IPS-18a (cell line): ENCODE data around the gene CDC25A.

Experiments
- H3K27ac ChIP-seq: one replicate; pipeline ENCODE4 v1.5.1; 2013; ENCODE audit warnings: low read length
- H3K27me3 ChIP-seq: one replicate; pipeline ENCODE4 v1.6.1; 2013; ENCODE audit warnings: mild to moderate bottlenecking, low read length; ENCODE audit not compliant: control insufficient read depth, insufficient read depth
- H3K36me3 ChIP-seq: one replicate; pipeline ENCODE4 v1.6.1; 2013; ENCODE audit warnings: low read depth, low read length; ENCODE audit not compliant: control insufficient read depth
- H3K4me1 ChIP-seq: one replicate; pipeline ENCODE4 v1.6.1; 2013; ENCODE audit warnings: low read depth, low read length; ENCODE audit not compliant: control insufficient read depth
- H3K4me3 ChIP-seq: one replicate; pipeline ENCODE4 v1.5.1; 2013; ENCODE audit warnings: low read length
- H3K9ac ChIP-seq: one replicate; pipeline ENCODE4 v1.6.1; 2013; ENCODE audit warnings: mild to moderate bottlenecking, low read length, moderate library complexity
- H3K9me3 ChIP-seq: one replicate; pipeline ENCODE4 v1.6.1; 2013; ENCODE audit warnings: low read depth, low read length; ENCODE audit not compliant: control insufficient read depth

CDC25A gene

DNA sequence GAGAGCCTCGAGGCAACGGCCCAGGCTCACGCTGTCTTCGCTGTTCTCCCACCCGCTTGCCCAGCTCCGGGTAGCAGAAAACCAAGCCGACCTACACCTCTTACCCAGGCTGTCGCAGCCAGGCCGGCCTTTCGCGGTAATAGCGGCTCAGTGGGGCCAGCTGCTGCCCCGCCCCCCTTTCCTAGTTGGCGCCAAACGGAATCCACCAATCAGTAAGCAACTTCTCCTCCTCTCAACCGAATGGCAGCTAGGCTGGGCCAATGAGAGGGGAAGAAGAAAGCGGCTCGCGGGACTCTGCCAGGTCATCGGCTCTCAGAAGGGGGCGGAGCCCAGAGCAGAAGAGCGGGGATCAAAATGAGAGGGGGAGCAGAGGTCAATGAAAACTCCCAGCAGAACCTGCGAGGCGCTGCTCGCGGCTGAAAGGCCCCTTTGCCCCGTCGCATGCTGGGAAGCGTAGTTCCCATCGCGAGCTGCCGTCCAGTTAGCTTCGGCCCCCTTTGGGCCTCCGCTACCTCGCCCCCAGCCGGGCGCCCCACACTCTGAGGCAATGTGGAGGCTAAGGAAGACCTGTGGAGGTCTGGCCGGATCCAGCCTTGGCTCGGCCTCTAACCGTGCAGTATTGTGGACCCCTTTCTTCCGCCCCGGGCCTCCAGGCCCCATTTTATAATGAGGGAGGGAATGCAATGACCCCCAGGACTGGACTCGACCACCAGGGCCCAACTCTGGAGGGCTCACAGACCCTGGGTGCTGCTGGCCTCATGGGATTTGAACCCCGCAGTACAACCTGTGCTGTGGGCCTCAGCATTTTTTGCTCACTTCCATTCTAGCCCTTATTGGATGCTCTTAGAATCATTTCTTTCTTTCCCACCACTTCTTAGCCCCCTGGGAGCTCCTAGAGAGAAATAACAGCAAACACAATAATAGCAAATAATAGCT lies at the start of gene CDC25A:
Gene CDC25A, minus strand, starts transcription at position 152 of the 936 bp plus-strand sequence. CDS start 470 bp downstream, outside the sequence.
- H3K9me3 ChIP-seq, result no peaks in the 10 kb centered on the region
- peak within 1 kb of the TSS; percentile 95 for H3K9ac ChIP-seq
- H3K36me3 ChIP-seq, result peaks cover 27% of the 10 kb centered on the region
- H3K27me3 ChIP-seq, result no peaks in the 10 kb centered on the region
- H3K4me3 ChIP-seq, result peak within 1 kb of the TSS; percentile 94
- peaks cover 15% of the 10 kb centered on the region for H3K4me1 ChIP-seq
- peak within 1 kb of the TSS; percentile 73 for H3K27ac ChIP-seq

DNA sequence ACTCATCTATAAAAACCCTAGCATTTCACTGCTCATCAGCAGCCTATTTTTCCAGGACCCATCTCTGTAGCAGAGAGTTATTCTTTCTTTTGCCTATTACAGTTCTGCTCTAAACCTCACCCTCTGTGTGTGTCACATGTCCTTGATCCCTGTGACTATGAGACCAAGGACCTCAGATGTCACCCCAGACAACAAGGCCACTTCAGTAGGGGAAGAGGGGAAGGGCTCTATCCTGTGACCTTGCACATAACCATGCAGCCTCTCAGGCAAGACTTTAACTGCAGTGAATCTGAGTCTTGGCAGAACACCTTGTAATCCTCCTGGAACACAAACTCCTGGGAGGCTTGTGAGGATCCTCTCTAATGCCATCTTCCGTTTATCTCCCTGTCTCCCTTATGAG lies 48.3 kb upstream of the CDC25A start:
- no peak overlapping the region for H3K4me3 ChIP-seq
- no peak overlapping the region for H3K9ac ChIP-seq
- peaks cover 18% of the 10 kb centered on the region for H3K4me1 ChIP-seq

DNA sequence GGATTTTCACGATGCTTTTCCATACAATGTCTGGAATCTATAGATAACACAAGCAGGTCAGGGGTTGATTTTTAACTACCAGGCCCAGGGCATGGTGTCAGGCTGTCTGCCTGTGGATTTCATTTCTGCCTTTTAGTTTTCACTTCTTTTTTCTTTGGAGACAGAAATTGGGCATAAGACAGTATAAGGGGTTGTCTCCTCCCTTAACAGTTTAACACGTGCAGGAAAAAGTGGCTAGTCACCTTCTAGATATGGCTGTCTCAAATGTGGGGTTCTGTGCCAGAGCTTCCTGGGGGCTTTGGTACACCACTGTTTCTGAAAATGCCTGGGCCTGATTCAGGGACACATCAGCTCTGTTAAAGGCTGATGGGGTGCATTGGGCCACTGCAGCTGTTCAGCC lies 45.3 kb upstream of the CDC25A start:
- no peak overlapping the region for H3K27ac ChIP-seq

More for the DNA sequence above, 48.3 kb upstream of the CDC25A start:
- Histone ChIP-seq H3K9me3 (peaks cover 5% of the 10 kb centered on the region), H3K27ac (no peak overlapping the region), H3K27me3 (no peaks in the 10 kb centered on the region), H3K36me3 (no peaks in the 10 kb centered on the region)

DNA sequence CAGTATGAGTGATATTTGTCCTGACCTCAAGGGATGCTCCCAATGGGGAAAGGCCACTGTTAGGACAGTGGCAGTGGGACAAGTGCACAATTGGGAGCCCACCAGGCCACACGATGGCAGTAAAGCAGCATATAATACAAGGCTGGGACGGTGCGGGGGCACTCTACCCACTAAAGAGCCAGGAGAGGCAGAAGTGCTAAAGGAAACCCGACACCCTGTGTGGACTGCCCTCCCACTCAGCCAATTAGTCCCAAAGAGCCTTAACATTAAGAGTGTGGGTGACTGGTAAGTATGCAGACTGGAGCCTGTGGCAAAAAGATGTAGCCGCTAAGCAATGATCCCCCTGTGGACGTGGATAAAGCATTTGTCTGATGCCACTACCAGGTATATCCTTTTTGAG lies 44.5 kb upstream of the CDC25A start:
- H3K27ac ChIP-seq, result no peak overlapping the region
- H3K9me3 ChIP-seq, result peaks cover 5% of the 10 kb centered on the region
- H3K27me3 ChIP-seq, result no peaks in the 10 kb centered on the region
- H3K4me1 ChIP-seq, result peaks cover 3% of the 10 kb centered on the region
- no peak overlapping the region for H3K4me3 ChIP-seq
- H3K9ac ChIP-seq, result no peak overlapping the region
- no peaks in the 10 kb centered on the region for H3K36me3 ChIP-seq

More for the DNA sequence above, 45.3 kb upstream of the CDC25A start:
- peaks cover 5% of the 10 kb centered on the region for H3K9me3 ChIP-seq
- H3K4me3 ChIP-seq, result no peak overlapping the region
- H3K4me1 ChIP-seq, result peaks cover 3% of the 10 kb centered on the region
- no peaks in the 10 kb centered on the region for H3K36me3 ChIP-seq
- no peaks in the 10 kb centered on the region for H3K27me3 ChIP-seq
- no peak overlapping the region for H3K9ac ChIP-seq

DNA sequence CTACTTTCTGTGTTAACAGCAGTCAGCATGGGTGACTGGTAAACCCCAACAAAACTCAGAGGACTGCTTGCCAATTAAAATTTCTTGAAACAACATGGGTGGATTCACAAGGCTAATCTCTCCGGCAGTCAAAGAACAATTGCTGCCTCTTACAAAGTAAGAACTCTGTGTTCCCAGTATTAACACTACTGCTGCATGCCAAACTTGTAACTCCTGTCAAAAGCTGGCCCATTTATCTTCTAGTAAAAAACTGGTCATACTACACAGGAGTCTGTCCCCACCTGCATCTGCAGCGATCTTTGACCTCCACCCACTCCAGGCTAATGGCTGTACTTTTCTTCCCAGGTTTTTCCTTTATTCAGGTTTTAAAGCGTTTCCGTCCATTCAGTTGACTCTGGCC lies 44.0 kb upstream of the CDC25A start:
- Histone ChIP-seq H3K36me3 (no peaks in the 10 kb centered on the region), H3K27me3 (no peaks in the 10 kb centered on the region), H3K4me3 (no peak overlapping the region), H3K27ac (no peak overlapping the region), H3K9me3 (peaks cover 5% of the 10 kb centered on the region), H3K9ac (no peak overlapping the region), H3K4me1 (peaks cover 3% of the 10 kb centered on the region)

DNA sequence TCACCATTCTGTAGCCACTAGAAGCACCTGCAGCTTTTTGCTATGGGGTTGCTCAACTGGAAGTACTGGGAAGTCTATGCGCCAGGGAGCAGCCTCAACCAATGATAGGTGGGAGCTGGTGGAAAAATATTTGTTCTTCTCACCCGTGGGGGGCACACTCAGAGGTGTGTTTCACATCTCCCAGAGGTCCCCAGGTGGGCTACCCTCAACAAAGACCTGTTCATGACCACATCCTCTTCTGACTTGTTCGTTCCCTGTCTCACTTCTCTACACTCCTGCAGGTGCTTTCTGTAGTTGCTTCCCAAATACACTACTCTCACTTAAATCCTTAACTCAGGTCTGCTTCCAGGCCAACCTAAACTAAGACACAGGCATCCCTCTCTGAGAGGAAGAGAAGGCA lies 38.7 kb upstream of the CDC25A start:
- Histone ChIP-seq H3K9ac (no peak overlapping the region), H3K9me3 (no peaks in the 10 kb centered on the region), H3K4me1 (peaks cover 3% of the 10 kb centered on the region), H3K27me3 (no peaks in the 10 kb centered on the region), H3K4me3 (no peak overlapping the region), H3K36me3 (no peaks in the 10 kb centered on the region), H3K27ac (no peak overlapping the region)

DNA sequence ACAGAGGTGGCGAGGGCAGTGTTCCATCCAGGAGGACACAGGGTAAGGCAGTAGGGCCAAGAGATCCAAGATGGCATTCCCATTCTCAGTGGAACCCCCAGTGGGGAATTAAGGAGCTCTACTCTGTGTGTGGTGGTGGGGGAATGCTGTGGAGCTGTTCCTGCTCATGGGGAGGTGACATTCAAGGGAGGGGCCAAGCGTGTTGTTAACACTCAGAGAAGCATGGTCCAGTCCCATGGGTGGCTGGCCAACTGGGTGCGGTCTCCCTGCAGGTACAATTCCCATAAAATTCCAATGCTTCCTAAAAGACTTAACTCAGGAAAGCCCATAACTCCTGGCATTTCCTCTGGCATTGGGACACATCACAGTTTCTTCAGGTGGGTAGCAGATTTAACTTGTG lies 37.4 kb upstream of the CDC25A start:
- Histone ChIP-seq H3K36me3 (no peaks in the 10 kb centered on the region), H3K27me3 (no peaks in the 10 kb centered on the region), H3K4me3 (no peak overlapping the region), H3K9ac (no peak overlapping the region), H3K9me3 (no peaks in the 10 kb centered on the region), H3K4me1 (no peaks in the 10 kb centered on the region), H3K27ac (no peak overlapping the region)

DNA sequence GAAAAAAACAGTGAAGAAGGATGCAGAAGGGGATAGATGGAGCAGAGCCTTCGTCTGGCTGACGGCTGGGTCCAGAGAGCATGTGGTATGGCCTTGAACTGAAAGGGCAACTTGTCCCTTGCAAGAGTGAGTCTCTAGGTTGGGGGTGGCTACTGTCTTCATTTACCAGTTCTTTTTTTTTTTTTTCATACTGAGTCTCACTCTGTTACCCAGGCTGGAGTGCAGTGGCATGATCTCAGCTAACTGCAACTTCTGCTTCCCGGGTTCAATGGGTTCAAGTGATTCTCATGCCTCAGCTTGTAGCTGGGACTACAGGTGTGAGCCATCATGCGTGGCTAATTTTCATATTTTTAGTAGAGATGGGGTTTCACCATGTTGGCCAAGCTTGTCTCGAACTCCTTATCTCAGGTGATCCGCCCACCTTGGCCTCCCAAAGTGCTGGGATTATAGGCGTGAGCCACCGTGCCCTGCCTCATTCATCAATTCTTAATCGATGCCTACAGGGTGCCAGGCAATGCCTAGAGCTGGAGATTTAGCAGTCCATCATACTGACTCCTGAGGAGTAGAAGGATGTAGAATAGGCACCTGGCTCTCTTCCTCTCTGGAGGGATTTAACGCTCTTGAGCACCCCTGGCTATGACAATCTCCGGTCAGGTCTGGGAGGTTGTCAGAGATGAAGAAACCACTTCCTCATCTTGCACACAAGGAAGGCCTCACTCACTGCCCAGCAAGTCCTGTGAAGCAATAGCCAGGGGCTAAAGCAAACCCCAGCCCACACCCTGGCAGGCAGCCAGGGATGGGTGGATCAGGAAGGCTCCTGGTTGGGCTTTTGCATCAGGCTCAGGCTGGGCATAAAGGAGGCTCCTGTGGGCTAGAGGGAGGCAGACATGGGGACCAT lies 34.6 kb upstream of the CDC25A start, which contains the start of gene CAMP:
Gene CAMP, plus strand, starts transcription at position 880 of the 898 bp plus-strand sequence. Its CDS starts 17 bp downstream, at position 897.
- Histone ChIP-seq H3K9ac (no peak within 1 kb of the TSS), H3K27ac (no peak within 1 kb of the TSS), H3K9me3 (no peaks in the 10 kb centered on the region), H3K4me3 (no peak within 1 kb of the TSS), H3K36me3 (no peaks in the 10 kb centered on the region), H3K4me1 (no peaks in the 10 kb centered on the region), H3K27me3 (no peaks in the 10 kb centered on the region)

DNA sequence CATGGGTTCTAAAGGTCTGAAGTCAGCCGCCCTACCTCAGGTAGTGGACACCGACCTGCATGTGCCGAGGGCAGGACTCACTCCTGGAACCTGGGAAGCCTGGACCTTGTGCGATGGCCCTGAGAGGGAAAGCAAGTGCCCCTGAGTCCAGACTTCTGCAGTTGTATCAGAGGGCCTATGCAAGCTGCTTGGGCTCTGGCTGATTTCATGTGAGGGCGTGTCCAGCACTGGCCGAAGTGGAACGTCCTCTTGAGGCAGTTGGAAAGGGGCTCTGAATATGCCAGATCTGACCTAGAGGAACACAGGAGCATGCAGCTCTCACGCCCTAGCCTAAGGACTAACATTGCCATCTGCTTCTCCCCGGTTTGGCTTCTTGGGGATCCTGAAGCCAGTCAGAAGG lies 32.5 kb upstream of the CDC25A start:
- Histone ChIP-seq H3K36me3 (no peaks in the 10 kb centered on the region), H3K9me3 (no peaks in the 10 kb centered on the region), H3K27ac (no peak overlapping the region), H3K4me1 (no peaks in the 10 kb centered on the region), H3K9ac (no peak overlapping the region), H3K27me3 (no peaks in the 10 kb centered on the region), H3K4me3 (no peak overlapping the region)

DNA sequence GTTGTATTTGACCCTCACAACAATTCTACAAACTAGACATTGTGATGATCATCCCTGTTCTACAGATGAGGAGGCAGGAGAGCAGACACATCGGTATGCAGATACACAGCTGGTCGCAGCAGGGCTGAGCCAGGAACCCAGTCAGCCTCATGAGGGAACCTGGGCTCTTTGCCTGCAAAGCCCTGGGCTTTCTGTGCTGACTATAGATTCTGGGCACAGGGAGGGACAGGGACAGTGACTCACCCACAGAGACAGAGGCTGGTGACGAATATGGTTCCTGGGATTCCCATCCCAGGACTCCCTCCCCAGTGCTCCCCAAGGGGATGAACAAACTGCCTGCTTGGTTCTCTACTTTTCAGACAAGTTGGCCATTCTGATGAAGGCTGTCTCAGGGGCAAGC lies 31.3 kb upstream of the CDC25A start:
- Histone ChIP-seq H3K36me3 (no peaks in the 10 kb centered on the region), H3K9ac (no peak overlapping the region), H3K4me1 (no peaks in the 10 kb centered on the region), H3K27me3 (no peaks in the 10 kb centered on the region), H3K9me3 (no peaks in the 10 kb centered on the region), H3K4me3 (no peak overlapping the region), H3K27ac (no peak overlapping the region)

DNA sequence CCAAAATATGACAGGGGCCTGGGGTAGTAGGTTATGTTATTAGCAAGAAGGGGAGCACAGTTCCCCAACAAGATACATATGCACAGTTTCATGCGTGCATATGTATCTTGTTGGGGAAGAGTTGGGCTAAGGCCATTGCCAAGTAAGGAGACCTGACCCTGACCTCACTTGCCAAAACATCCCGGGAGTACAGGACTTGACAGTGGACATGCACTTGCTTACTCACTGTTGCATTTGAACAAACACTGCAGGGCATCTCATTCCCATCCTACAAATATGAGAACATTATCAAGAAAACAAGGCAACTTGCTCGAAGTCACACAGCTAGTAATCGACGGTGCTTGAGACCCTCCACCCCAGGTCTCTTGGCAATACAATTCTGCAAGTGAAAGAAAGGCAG lies 30.3 kb upstream of the CDC25A start:
- Histone ChIP-seq H3K27ac (no peak overlapping the region), H3K9me3 (no peaks in the 10 kb centered on the region), H3K27me3 (no peaks in the 10 kb centered on the region), H3K4me1 (no peaks in the 10 kb centered on the region), H3K4me3 (no peak overlapping the region), H3K9ac (no peak overlapping the region), H3K36me3 (no peaks in the 10 kb centered on the region)
